Measurements from ENCODE around the gene KRT84. TPM values are rescaled to one million over a fixed set of nuclear protein-coding genes. Genes with fewer than 3 reads are reported as not detected.

KRT84 gene
- total RNA-seq, 4 donors from 2014 or later, result not detected

DNA sequence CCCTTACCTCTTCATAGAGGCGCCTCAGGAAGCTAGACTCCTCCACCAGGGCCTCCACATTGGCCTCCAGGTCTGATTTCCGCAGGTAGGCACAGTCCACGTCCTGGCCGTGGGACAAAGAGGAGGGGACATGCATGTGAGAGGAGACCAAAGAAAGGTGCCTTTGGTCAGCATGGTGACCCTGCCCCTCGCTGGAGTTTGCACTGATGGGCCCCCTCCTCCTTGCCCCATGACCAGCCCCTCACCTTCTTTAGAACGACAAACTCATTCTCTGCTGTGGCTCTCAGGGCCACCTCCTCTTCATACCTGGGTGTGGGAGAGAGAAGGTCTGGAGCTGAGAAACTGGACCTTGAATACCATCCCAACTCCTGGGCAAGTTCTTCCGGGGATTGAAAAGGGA is 21.4 kb downstream of the KRT84 start:
- TF ChIP-seq, protein P1, sequence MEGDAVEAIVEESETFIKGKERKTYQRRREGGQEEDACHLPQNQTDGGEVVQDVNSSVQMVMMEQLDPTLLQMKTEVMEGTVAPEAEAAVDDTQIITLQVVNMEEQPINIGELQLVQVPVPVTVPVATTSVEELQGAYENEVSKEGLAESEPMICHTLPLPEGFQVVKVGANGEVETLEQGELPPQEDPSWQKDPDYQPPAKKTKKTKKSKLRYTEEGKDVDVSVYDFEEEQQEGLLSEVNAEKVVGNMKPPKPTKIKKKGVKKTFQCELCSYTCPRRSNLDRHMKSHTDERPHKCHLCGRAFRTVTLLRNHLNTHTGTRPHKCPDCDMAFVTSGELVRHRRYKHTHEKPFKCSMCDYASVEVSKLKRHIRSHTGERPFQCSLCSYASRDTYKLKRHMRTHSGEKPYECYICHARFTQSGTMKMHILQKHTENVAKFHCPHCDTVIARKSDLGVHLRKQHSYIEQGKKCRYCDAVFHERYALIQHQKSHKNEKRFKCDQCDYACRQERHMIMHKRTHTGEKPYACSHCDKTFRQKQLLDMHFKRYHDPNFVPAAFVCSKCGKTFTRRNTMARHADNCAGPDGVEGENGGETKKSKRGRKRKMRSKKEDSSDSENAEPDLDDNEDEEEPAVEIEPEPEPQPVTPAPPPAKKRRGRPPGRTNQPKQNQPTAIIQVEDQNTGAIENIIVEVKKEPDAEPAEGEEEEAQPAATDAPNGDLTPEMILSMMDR (IDR thresholded peaks at IDR 0.05; ENCODE audit: low read depth), result no peak

DNA sequence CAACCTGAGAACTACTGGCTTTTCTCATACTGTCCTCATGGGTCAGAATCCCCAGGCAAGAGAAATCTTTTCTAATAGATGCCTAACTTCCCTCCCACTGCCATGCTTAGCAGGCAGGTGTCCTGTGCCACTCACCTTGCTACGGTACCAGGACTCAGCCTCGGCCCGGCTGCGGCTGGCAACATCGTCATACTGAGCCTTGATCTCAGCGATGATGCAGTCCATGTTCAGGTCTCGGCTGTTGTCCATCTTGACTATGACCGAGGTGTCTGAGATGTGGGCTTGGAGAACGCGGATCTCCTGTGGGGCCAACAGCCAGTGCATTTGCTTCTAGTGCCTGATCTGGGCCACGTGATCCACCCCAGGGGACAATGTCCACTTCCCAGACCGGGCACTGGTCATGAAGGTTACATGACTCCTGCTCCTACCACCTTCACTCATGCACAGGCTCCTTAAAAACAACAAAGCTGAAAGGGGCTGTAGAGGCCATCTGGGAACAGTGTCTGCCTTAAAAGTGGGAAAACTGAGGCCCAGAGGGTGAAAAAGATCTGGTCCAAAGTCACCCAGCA is 22.3 kb downstream of the KRT84 start:
- TF ChIP-seq, protein P1 (IDR thresholded peaks at IDR 0.05; ENCODE audit: low read depth), result no peak

GRCh38 chr12:52362118-52362726 is 23.2 kb downstream of the KRT84 start:
- TF ChIP-seq, protein P1 (IDR thresholded peaks at IDR 0.05; ENCODE audit: low read depth), result no peak

GRCh38 chr12:52361553-52361952 is 23.9 kb downstream of the KRT84 start:
- TF ChIP-seq, protein P1 (IDR thresholded peaks at IDR 0.05; ENCODE audit: low read depth), result no peak

DNA sequence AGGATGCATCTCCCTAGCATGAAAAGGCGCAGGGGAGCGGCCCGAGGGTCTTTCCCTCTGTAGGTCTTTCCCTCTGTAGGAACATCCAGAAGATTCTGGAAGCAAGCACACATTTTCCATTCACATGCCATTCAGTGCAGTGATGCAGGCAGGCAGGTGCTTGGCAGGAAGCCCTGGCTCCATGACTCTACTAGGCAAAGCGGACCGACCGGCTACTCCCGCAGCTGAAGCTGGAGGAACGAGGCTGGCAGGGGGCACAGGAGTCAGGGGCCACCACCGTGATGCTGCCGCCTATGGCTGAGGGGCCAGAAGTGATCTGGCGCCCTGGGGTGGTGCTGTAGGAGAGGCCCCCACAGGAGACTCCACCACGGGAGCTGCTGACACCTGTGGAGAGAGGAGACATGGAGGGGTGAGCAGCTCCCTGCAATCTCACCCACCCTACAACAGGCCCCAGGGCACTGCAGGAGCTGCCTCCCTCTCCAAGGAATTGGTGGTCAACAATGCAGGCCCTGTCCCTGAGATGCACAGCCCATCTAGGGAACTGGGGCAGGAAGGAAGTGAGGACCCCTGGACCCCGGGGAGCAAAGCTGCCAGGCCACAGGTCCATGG is 24.7 kb downstream of the KRT84 start:
- TF ChIP-seq, protein P1 (IDR thresholded peaks at IDR 0.05; ENCODE audit: low read depth), result no peak

DNA sequence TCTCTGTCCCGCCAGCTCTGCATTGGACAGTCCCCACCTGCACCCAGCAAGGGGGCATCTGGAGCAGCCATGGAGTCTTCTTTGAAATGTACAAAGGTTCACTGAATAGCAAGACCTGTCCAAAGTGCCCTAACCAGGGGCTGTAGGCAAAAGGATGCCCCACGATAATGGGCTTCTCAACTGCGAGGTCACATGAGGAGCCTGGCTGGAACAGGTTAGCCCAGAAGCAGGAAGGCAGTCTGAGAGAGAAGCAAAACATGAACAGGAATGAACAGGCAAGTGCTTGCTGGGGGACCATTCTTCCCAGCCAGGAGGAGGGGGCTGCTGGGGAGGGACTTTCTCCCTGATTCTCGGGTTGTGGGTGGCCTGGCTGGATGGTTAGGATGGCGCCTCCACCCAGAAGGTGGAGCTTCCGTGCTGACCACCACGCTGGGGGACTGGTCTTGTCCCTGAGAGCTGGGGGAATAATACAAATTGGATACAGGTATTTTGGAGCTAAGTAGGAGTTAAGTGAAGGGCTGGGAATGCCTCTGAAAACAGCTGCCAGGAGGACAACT is 25.3 kb downstream of the KRT84 start:
- TF ChIP-seq, protein P1 (IDR thresholded peaks at IDR 0.05; ENCODE audit: low read depth), result no peak

DNA sequence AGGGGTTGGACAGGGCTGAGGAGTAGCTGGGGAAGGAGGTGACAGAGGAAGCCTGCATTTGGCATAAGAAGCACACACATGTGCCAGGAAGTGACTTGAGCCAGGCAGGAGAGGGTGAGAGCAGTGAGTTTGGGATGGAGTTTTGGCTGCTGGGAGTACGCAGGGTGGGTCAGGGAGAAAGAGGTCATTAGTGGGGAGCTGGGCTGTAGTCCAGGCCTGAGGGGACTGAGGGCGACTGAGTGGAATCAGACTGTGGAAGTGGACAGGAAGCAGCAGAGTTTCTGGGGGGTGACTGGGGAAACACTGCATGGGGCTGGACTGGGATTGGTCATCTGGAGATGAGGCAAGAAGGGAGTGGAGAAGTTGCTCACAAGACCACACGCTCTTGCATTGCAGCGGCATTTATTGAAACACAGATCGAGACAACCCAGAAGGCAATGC is 25.8 kb downstream of the KRT84 start:
- TF ChIP-seq, protein P1 (IDR thresholded peaks at IDR 0.05; ENCODE audit: low read depth), result no peak

All from subcutaneous adipose tissue (tissue), 4 donors.